ENCODE results near the gene NT5C1A.
A peak's percentile ranks its signal among the peaks of the same experiment; 100 is the strongest.

The NT5C1A gene

GRCh38 chr1:39695016-39695415, 23.1 kb upstream of the NT5C1A start:
- Mint-ChIP-seq H3K4me1 (ENCODE audit: low read depth) (peaks cover 29% of the 10 kb centered on the region), H3K27ac (no peak overlapping the region), H3K27me3 (peaks cover 77% of the 10 kb centered on the region), H3K9me3 (no peaks in the 10 kb centered on the region), H3K36me3 (ENCODE audit: low read depth) (no peaks in the 10 kb centered on the region), H3K4me3 (no peak overlapping the region)
- intact Hi-C loops (cut with micrococcal nuclease): no loop called here

GRCh38 chr1:39694026-39694425, 22.1 kb upstream of the NT5C1A start:
- Mint-ChIP-seq H3K36me3 (ENCODE audit: low read depth) (no peaks in the 10 kb centered on the region), H3K9me3 (no peaks in the 10 kb centered on the region), H3K27ac (no peak overlapping the region), H3K4me3 (no peak overlapping the region), H3K4me1 (ENCODE audit: low read depth) (peaks cover 29% of the 10 kb centered on the region), H3K27me3 (peaks cover 83% of the 10 kb centered on the region)
- intact Hi-C loops (cut with micrococcal nuclease): no loop called here

GRCh38 chr1:39692152-39693074, 20.5 kb upstream of the NT5C1A start:
- Mint-ChIP-seq H3K4me3 (peak overlapping the region; percentile 24), H3K27ac (no peak overlapping the region), H3K27me3 (peaks cover 88% of the 10 kb centered on the region), H3K4me1 (ENCODE audit: low read depth) (peaks cover 29% of the 10 kb centered on the region), H3K9me3 (no peaks in the 10 kb centered on the region), H3K36me3 (ENCODE audit: low read depth) (no peaks in the 10 kb centered on the region)
- intact Hi-C loops (cut with micrococcal nuclease): no loop called here

GRCh38 chr1:39691383-39692151, 19.7 kb upstream of the NT5C1A start, which contains the start of gene HPCAL4:
Gene HPCAL4 (minus strand): TSS chr1:39691433. CDS start chr1:39684603, 6,830 bp downstream.
- Mint-ChIP-seq H3K36me3 (ENCODE audit: low read depth) (no peaks in the 10 kb centered on the region), H3K27me3 (peaks cover 86% of the 10 kb centered on the region), H3K4me1 (ENCODE audit: low read depth) (peaks cover 29% of the 10 kb centered on the region), H3K27ac (no peak within 1 kb of the TSS), H3K9me3 (no peaks in the 10 kb centered on the region), H3K4me3 (peak within 1 kb of the TSS; percentile 51)
- intact Hi-C loops (cut with micrococcal nuclease): no loop called here

- no peak overlapping the region for H3K27ac Mint-ChIP-seq
- peak overlapping the region; percentile 51 for H3K4me3 Mint-ChIP-seq
- intact Hi-C loops (cut with micrococcal nuclease): no loop called here
- H3K9me3 Mint-ChIP-seq: no peaks in the 10 kb centered on the region
- H3K27me3 Mint-ChIP-seq: peaks cover 89% of the 10 kb centered on the region
- H3K4me1 Mint-ChIP-seq (ENCODE audit: low read depth): peaks cover 29% of the 10 kb centered on the region
- no peaks in the 10 kb centered on the region for H3K36me3 Mint-ChIP-seq (ENCODE audit: low read depth)
Measured at GRCh38 chr1:39690794-39691382, 19.0 kb upstream of the NT5C1A start.

GRCh38 chr1:39690225-39690624, 18.3 kb upstream of the NT5C1A start:
- Mint-ChIP-seq H3K9me3 (no peaks in the 10 kb centered on the region), H3K36me3 (ENCODE audit: low read depth) (no peaks in the 10 kb centered on the region), H3K4me1 (ENCODE audit: low read depth) (peaks cover 26% of the 10 kb centered on the region), H3K27me3 (peaks cover 91% of the 10 kb centered on the region), H3K27ac (no peak overlapping the region), H3K4me3 (no peak overlapping the region)
- intact Hi-C loops (cut with micrococcal nuclease): no loop called here

- Mint-ChIP-seq H3K36me3 (ENCODE audit: low read depth) (no peaks in the 10 kb centered on the region), H3K9me3 (no peaks in the 10 kb centered on the region), H3K27me3 (peaks cover 91% of the 10 kb centered on the region), H3K4me1 (ENCODE audit: low read depth) (peaks cover 21% of the 10 kb centered on the region), H3K4me3 (no peak overlapping the region), H3K27ac (no peak overlapping the region)
- intact Hi-C loops (cut with micrococcal nuclease): no loop called here
Measured at GRCh38 chr1:39689635-39690034, 17.7 kb upstream of the NT5C1A start.

GRCh38 chr1:39689214-39689613, 17.3 kb upstream of the NT5C1A start:
- peaks cover 20% of the 10 kb centered on the region for H3K4me1 Mint-ChIP-seq (ENCODE audit: low read depth)
- no peaks in the 10 kb centered on the region for H3K9me3 Mint-ChIP-seq
- no peak overlapping the region for H3K4me3 Mint-ChIP-seq
- peaks cover 92% of the 10 kb centered on the region for H3K27me3 Mint-ChIP-seq
- intact Hi-C loops (cut with micrococcal nuclease): no loop called here
- H3K27ac Mint-ChIP-seq: no peak overlapping the region
- no peaks in the 10 kb centered on the region for H3K36me3 Mint-ChIP-seq (ENCODE audit: low read depth)

GRCh38 chr1:39688706-39689105, 16.8 kb upstream of the NT5C1A start:
- peaks cover 20% of the 10 kb centered on the region for H3K4me1 Mint-ChIP-seq (ENCODE audit: low read depth)
- intact Hi-C loops (cut with micrococcal nuclease): no loop called here
- no peak overlapping the region for H3K27ac Mint-ChIP-seq
- H3K9me3 Mint-ChIP-seq: no peaks in the 10 kb centered on the region
- no peaks in the 10 kb centered on the region for H3K36me3 Mint-ChIP-seq (ENCODE audit: low read depth)
- H3K27me3 Mint-ChIP-seq: peaks cover 91% of the 10 kb centered on the region
- H3K4me3 Mint-ChIP-seq: no peak overlapping the region

GRCh38 chr1:39687243-39687642, 15.3 kb upstream of the NT5C1A start:
- peaks cover 15% of the 10 kb centered on the region for H3K4me1 Mint-ChIP-seq (ENCODE audit: low read depth)
- H3K36me3 Mint-ChIP-seq (ENCODE audit: low read depth): no peaks in the 10 kb centered on the region
- H3K4me3 Mint-ChIP-seq: no peak overlapping the region
- intact Hi-C loops (cut with micrococcal nuclease): no loop called here
- no peak overlapping the region for H3K27ac Mint-ChIP-seq
- H3K9me3 Mint-ChIP-seq: no peaks in the 10 kb centered on the region
- H3K27me3 Mint-ChIP-seq: peaks cover 92% of the 10 kb centered on the region

- intact Hi-C loops (cut with micrococcal nuclease): no loop called here
- Mint-ChIP-seq H3K4me1 (ENCODE audit: low read depth) (no peaks in the 10 kb centered on the region), H3K27me3 (peaks cover 90% of the 10 kb centered on the region), H3K36me3 (ENCODE audit: low read depth) (no peaks in the 10 kb centered on the region), H3K27ac (no peak overlapping the region), H3K9me3 (no peaks in the 10 kb centered on the region), H3K4me3 (no peak overlapping the region)
Measured at GRCh38 chr1:39685071-39685470, 13.2 kb upstream of the NT5C1A start.

GRCh38 chr1:39684313-39684664, 12.4 kb upstream of the NT5C1A start:
- Mint-ChIP-seq H3K27ac (no peak overlapping the region), H3K36me3 (ENCODE audit: low read depth) (no peaks in the 10 kb centered on the region), H3K9me3 (no peaks in the 10 kb centered on the region), H3K4me1 (ENCODE audit: low read depth) (no peaks in the 10 kb centered on the region), H3K27me3 (peaks cover 87% of the 10 kb centered on the region), H3K4me3 (no peak overlapping the region)
- intact Hi-C loops (cut with micrococcal nuclease): no loop called here

GRCh38 chr1:39683591-39684312, 11.8 kb upstream of the NT5C1A start:
- intact Hi-C loops (cut with micrococcal nuclease): no loop called here
- Mint-ChIP-seq H3K9me3 (no peaks in the 10 kb centered on the region), H3K27ac (no peak overlapping the region), H3K4me3 (no peak overlapping the region), H3K27me3 (peaks cover 85% of the 10 kb centered on the region), H3K4me1 (ENCODE audit: low read depth) (no peaks in the 10 kb centered on the region), H3K36me3 (ENCODE audit: low read depth) (no peaks in the 10 kb centered on the region)
